Body of pancreas (tissue), 4 donors: ENCODE measurements around the gene PTOV1.

Experiments
- CTCF ChIP-seq, 7 experiments: fragments of 450-650 bp in 4 of 7; fragments of 200-600 bp in 3 of 7; sonication (generic) in 3 of 7; IDR thresholded peaks; one replicate each; pipeline ENCODE4 v1.5.1; 2016 to 2019; ENCODE audit warnings: antibody characterized with exemption in 7 of 7
- POLR2A ChIP-seq, 3 donors: fragments of 450-650 bp; IDR thresholded peaks; one replicate each; pipeline ENCODE4 v1.6.1; 2016; ENCODE audit warnings: antibody characterized with exemption in 3 of 3, mild to moderate bottlenecking in 2 of 3

- TF ChIP-seq CTCF (IDR thresholded peaks at IDR 0.05): no peak
- no peak for TF ChIP-seq POLR2A (IDR thresholded peaks at IDR 0.05)
Observed at GRCh38 chr19:49910179-49910578, 59.2 kb downstream of the PTOV1 start.
